Bronchial smooth muscle cell (primary cell): ENCODE measurements around the gene IL22RA1. TPM values are rescaled to one million over a fixed set of nuclear protein-coding genes. Genes with fewer than 3 reads are reported as not detected.

Experiments
- total RNA-seq: library from RNA; depleted of rRNA; stranded (reverse); fragments of >200 nt; gene quantifications from 2 replicates; pipeline ENCODE4 v1.2.1, GENCODE V29; 2014

Gene IL22RA1, protein sequence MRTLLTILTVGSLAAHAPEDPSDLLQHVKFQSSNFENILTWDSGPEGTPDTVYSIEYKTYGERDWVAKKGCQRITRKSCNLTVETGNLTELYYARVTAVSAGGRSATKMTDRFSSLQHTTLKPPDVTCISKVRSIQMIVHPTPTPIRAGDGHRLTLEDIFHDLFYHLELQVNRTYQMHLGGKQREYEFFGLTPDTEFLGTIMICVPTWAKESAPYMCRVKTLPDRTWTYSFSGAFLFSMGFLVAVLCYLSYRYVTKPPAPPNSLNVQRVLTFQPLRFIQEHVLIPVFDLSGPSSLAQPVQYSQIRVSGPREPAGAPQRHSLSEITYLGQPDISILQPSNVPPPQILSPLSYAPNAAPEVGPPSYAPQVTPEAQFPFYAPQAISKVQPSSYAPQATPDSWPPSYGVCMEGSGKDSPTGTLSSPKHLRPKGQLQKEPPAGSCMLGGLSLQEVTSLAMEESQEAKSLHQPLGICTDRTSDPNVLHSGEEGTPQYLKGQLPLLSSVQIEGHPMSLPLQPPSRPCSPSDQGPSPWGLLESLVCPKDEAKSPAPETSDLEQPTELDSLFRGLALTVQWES
- total RNA-seq: 0.09 TPM in 1 of 2 replicates, not detected in the other

DNA sequence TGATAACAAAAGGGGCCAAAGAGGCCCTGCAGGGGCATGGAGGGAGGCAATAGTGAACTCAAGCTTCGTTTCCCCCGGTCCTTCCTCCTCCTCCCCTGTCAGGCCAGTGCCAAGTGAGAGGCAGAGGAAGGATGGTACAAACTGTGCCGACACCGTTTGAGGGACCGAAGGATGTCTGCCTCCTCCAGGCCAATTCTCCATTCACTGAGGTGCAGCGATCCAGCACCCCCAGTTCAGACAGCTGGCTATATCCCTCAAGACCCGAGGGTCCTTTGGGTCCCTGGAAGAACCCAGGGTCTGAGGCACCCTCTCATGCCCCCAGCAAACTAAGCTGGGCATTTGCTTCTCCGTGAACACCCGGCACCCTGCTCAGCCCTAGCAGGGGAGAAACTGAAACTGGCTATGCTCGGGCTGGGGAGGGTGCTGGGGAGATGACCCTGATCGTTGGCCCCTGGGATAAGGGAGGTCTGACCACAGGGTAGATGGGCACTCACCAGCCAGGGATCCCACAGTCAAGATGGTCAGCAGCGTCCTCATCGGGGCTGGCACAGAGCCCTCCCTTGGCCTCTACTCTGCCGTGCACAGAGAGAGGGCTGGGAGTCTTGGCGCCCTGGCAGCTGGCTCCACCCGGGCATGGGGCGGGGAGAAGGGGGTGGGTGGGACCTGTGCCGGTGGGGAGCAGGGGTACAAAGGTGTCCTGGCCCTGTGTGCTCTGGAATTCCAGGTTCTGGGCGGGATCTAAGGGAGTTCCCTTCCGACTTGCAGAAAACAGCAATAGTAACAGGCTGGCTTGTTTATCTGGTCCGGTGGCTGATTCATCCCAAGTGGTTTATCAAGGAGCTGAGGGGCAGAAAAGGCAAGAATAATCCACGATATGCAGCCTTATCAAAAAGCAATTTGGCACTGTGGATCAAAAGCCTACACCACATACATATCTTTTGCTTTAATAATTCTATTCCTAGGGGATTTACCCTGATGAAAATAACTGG is at the start of gene IL22RA1:
Gene IL22RA1, minus strand, starts transcription at position 595 of the 989 bp plus-strand sequence. Its CDS starts 58 bp downstream, at position 537.

DNA sequence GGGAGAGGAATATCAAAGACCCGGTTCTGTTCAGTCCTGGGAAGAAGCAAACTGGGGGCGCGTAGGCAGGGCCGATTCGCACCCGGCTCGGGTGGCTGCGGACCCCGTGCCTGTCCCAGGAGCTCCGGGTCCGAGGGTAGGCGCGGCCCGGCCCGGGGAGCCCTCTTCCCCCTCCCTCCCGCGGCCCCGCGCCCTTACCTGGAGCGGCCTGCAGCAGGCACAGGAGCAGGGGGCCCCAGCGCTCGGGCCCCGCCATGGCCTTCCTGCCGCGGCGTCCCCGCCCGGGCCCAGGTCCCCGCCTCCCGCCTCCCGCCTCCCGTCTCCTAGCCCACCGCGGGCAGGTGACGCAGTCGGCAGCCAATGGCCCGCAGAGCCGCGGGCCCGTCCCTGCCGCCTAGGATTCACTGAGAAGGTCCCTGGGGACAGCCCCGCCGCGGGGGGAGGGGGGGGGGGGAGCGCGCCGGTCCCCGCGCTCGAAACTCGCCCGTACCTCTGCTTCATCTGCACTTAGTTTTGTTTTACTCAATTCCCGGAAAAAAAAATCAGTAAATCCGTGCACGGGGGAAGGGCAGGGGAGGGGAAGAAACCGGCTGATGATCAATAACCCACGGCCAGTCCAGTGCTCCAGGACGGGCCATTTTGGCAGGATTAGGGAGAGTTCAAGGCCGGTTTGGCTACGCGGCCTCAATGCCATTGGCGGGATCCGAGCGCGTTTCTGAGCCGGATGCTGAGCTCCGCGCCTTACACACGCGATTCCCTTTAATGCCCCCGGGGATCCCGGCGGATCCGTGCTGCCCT is 44.3 kb upstream of the IL22RA1 start, which contains the start of gene IFNLR1:
Gene IFNLR1, minus strand, starts transcription at position 297 of the 798 bp plus-strand sequence. Its CDS starts 41 bp downstream, at position 256.

DNA sequence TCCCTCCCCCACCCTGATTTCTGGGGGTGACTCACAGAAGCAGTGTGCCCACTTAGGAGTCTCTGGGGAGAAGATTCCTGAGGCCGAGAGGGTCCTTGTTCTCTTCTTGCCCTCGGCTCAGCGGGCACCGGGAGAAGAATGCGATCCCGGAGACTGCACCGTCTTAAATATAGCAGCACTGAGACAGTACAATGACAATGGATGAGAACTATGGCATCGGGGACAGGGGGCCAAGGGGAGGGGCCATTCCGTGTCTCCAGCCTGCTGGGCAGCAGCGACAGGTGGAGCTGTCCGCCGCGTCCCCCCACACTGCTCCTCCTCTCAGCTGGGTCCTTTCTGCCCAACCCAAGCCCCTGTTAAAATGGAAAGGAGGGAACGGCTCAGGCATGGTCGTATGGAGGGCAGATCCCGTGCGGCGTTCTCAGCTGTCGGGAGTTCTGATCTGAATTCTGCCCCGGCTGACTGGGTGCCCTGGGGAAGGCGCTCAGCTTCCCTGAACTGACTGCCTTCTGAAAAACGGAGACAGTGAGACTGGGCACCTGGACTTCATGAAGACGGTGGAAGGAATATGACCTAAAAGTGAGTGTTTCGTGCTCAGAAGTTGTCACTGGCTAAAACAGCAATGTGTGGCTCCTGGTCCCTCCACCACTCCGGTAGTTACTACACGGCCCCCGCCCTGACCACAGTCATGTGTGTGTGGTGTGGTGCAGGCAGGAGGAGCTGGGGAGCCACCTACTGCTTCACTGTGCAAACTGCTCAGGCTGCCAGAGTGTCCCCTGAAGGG is 30.8 kb downstream of the IL22RA1 start, which contains the start of gene MYOM3:
Gene MYOM3, minus strand, starts transcription at position 140 of the 784 bp plus-strand sequence. CDS start 3,499 bp downstream, outside the sequence.

Other genes starting within 250 kb of the IL22RA1 start
- not detected in 2 replicates for gene CNR2, start 229.8 kb downstream of the IL22RA1 start, total RNA-seq
- gene PNRC2, start 183.3 kb downstream of the IL22RA1 start, total RNA-seq: 83.2 and 213 TPM in 2 replicates
- gene SRSF10, start 162.8 kb downstream of the IL22RA1 start, total RNA-seq: 65.6 and 89.6 TPM in 2 replicates
- gene MYOM3, start 31.0 kb downstream of the IL22RA1 start, total RNA-seq: under 0.01 TPM in 1 of 2 replicates, not detected in the other
- gene IFNLR1, start 44.1 kb upstream of the IL22RA1 start, total RNA-seq: not detected in 2 replicates
- not detected in 2 replicates for gene GRHL3, start 176.2 kb upstream of the IL22RA1 start, total RNA-seq